Endothelial cell of umbilical vein (primary cell): ENCODE measurements around the gene GNAO1. TPM values are rescaled to one million over a fixed set of nuclear protein-coding genes. Genes with fewer than 3 reads are reported as not detected.

ENCODE experiments used
- BruUV-seq: library from RNA; stranded (reverse); fragments of 400-500 nt; replicated peaks from 2 replicates; lab custom pipeline; 2021; lab: Mats Ljungman, UMichigan
- CTCF ChIA-PET: fragments of 300-600, 350-600 bp; sonication (Branson Sonifier 250); formaldehyde crosslinking; loops from one replicate; lab custom pipeline; 2021; ENCODE audit warnings: antibody characterized with exemption, inconsistent platforms; lab: Charles Lee
- POLR2A ChIA-PET: fragments of 300-600, 350-600 bp; sonication (Branson Sonifier 250); formaldehyde crosslinking; loops from one replicate; lab custom pipeline; 2021; ENCODE audit warnings: antibody characterized with exemption, inconsistent platforms; lab: Charles Lee
- DNase-seq: peaks from one replicate; pipeline ENCODE4 v3.0.0-alpha.2; 2011; ENCODE audit warnings: low read depth, low spot score
- FAIRE-seq: peaks from 2 replicates; lab custom pipeline; 2011; peaks lifted over from hg19 to GRCh38; lab: Jason Lieb, UNC
- H2AFZ ChIP-seq: 2 replicates; pipeline ENCODE4 v1.6.0; 2012; ENCODE audit warnings: low read depth, low read length, control low read depth, inconsistent platforms
- H3K27ac ChIP-seq: 2 replicates; pipeline ENCODE4 v1.5.1; 2011; ENCODE audit warnings: low read depth, mild to moderate bottlenecking, control low read depth, low read length, moderate library complexity; ENCODE audit not compliant: insufficient read depth
- H3K27me3 ChIP-seq, 2 experiments: 2 replicates each; pipeline versions ENCODE4 v1.6.0 to v1.6.1; 2011; ENCODE audit warnings: low read length in 2 of 2, mixed read lengths in 1 of 2; ENCODE audit not compliant: control insufficient read depth in 2 of 2, insufficient read depth in 2 of 2
- H3K36me3 ChIP-seq, 2 experiments: 2 replicates in 1 of 2; 3 replicates in 1 of 2; pipeline ENCODE4 v1.5.1; 2011; ENCODE audit warnings: low read length in 2 of 2, mild to moderate bottlenecking in 1 of 2, moderate library complexity in 1 of 2; ENCODE audit not compliant: control insufficient read depth in 2 of 2, insufficient read depth in 2 of 2; ENCODE audit errors: extremely low read depth in 1 of 2
- H3K4me1 ChIP-seq: 3 replicates; pipeline ENCODE4 v1.5.1; 2011; ENCODE audit warnings: mild to moderate bottlenecking, low read length; ENCODE audit not compliant: control insufficient read depth, insufficient read depth; ENCODE audit errors: extremely low read depth
- H3K4me2 ChIP-seq: 2 replicates; pipeline ENCODE4 v1.6.1; 2011; ENCODE audit warnings: low read length, control low read depth, mixed read lengths; ENCODE audit not compliant: insufficient read depth
- H3K4me3 ChIP-seq, 3 experiments: fragments of 200-600 bp in 1 of 3; sonication (generic), shearing (Covaris generic) in 1 of 3; replicated peaks in 1 of 3; 2 replicates each; pipeline ENCODE4 v1.5.1; 2011 to 2016; ENCODE audit warnings: control low read depth in 3 of 3, low read length in 3 of 3, mild to moderate bottlenecking in 2 of 3, inconsistent platforms in 1 of 3, low read depth in 1 of 3, moderate library complexity in 1 of 3; ENCODE audit not compliant: insufficient read depth in 1 of 3
- H3K79me2 ChIP-seq: 2 replicates; pipeline ENCODE4 v1.6.0; 2012; ENCODE audit warnings: low read length, inconsistent platforms; ENCODE audit not compliant: control insufficient read depth, insufficient read depth
- H3K9ac ChIP-seq: replicated peaks from 2 replicates; pipeline ENCODE3; 2011; ENCODE audit warnings: low read length, control low read depth; ENCODE audit not compliant: insufficient read depth; ENCODE audit errors: extremely low read depth
- H3K9me1 ChIP-seq: replicated peaks from 3 replicates; pipeline ENCODE4 v1.6.0; 2011; ENCODE audit warnings: mild to moderate bottlenecking, low read length; ENCODE audit not compliant: control insufficient read depth, insufficient read depth; ENCODE audit errors: extremely low read depth
- H3K9me3 ChIP-seq: replicated peaks from 2 replicates; pipeline ENCODE4 v1.5.1; 2012; ENCODE audit warnings: low read length, inconsistent platforms; ENCODE audit not compliant: control insufficient read depth, insufficient read depth
- H4K20me1 ChIP-seq: replicated peaks from 2 replicates; pipeline ENCODE3; 2011; ENCODE audit warnings: mild to moderate bottlenecking, low read length; ENCODE audit not compliant: control insufficient read depth, insufficient read depth; ENCODE audit errors: extremely low read depth
- EZH2 ChIP-seq: IDR thresholded peaks from 2 replicates; pipeline ENCODE4 v1.6.1; 2012; ENCODE audit warnings: borderline replicate concordance, low read depth, mild to moderate bottlenecking, moderate library complexity, low read length, inconsistent platforms; ENCODE audit not compliant: severe bottlenecking
- FOS ChIP-seq: IDR thresholded peaks from 2 replicates; pipeline ENCODE4 v1.6.1; 2011; ENCODE audit warnings: mild to moderate bottlenecking, low read length, moderate library complexity, borderline replicate concordance; ENCODE audit not compliant: insufficient read depth
- GATA2 ChIP-seq: IDR thresholded peaks from 2 replicates; pipeline ENCODE4 v1.7.0; 2011; ENCODE audit warnings: low read depth, mild to moderate bottlenecking, moderate library complexity, mixed read lengths, low read length; ENCODE audit not compliant: insufficient read length, insufficient read depth
- JUN ChIP-seq: IDR thresholded peaks from 2 replicates; pipeline ENCODE4 v1.6.1; 2011; ENCODE audit warnings: borderline replicate concordance, low read depth; ENCODE audit not compliant: insufficient read length, insufficient read depth
- MYC ChIP-seq: IDR thresholded peaks from one replicate; pipeline ENCODE4 v1.6.1; 2011; ENCODE audit warnings: mild to moderate bottlenecking, low read depth, low read length
- POLR2A ChIP-seq: IDR thresholded peaks from 2 replicates; pipeline ENCODE4 v1.6.1; 2012; ENCODE audit warnings: low read depth, mild to moderate bottlenecking, control low read depth, low read length
- POLR2AphosphoS5 ChIP-seq: IDR thresholded peaks from 2 replicates; pipeline ENCODE4 v1.6.1; 2012; ENCODE audit warnings: low read depth, mild to moderate bottlenecking, control low read depth, low read length, moderate library complexity; ENCODE audit not compliant: insufficient read depth
- dilution Hi-C: fragments of 300-500 bp; cut with MboI; formaldehyde crosslinking; loops from one replicate; pipeline ENCODE4 v1.15.0; 2019; ENCODE audit warnings: low sequenced_read_pairs; ENCODE audit not compliant: extremely low pct_ligation_motif_present
- intact Hi-C: fragments of 100-400 bp; cut with micrococcal nuclease; formaldehyde crosslinking; loops from one replicate; pipeline ENCODE4 v1.10.0; 2022
- polyA plus RNA-seq, 4 experiments: library from polyadenylated mRNA; depleted of rRNA in 3 of 4; stranded (reverse) in 3 of 4; unstranded in 1 of 4; fragments of >200 nt; gene quantifications; 2 replicates each; pipeline versions ENCODE4 v1.2.1 to v1.2.3, GENCODE V29; 2011 to 2012; ENCODE audit warnings: missing spikeins in 1 of 4
- total RNA-seq: library from RNA; stranded (reverse); gene quantifications from 2 replicates; pipeline ENCODE4 v1.2.3, GENCODE V29; 2021
- TF ChIP-seq, protein P1 (sequence below), 2 donors: IDR thresholded peaks; 1 replicate in 1 of 2; 2 replicates in 1 of 2; pipeline ENCODE4 v1.5.1; 2011; ENCODE audit warnings: low read length in 2 of 2, mild to moderate bottlenecking in 2 of 2, moderate library complexity in 2 of 2, control low read depth in 1 of 2, inconsistent platforms in 1 of 2, low read depth in 1 of 2; ENCODE audit not compliant: insufficient read depth in 1 of 2; ENCODE audit errors: extremely low read depth in 1 of 2
- TF ChIP-seq, protein P2 (sequence below): IDR thresholded peaks from 2 replicates; pipeline ENCODE4 v1.6.1; 2011; ENCODE audit not compliant: insufficient read depth, insufficient read length

Gene GNAO1
- total and polyA plus RNA-seq, 2 donors (not counting 3 experiments of a cell fraction or from before 2014, with no cell fraction given) = not detected

DNA sequence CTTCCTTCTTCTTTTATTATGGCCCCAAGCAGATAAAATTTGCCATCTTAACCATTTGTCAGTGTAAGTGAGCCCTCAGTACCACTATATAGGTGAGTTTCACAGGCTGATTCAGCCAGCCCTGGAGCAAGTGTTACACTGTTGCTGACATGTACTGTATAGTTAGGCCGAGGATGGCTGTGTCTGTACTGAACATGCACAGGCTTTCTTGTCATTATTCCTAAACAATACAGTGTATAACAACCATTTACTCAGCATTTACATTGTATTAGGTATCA lies 180.3 kb downstream of the GNAO1 start:
- Histone ChIP-seq H2AFZ (no peak overlapping the region), H3K79me2 (no peaks in the 10 kb centered on the region), H3K27me3 (no peaks in the 10 kb centered on the region), H3K4me2 (no peak overlapping the region), H3K9ac (no peak overlapping the region), H3K9me3 (no peaks in the 10 kb centered on the region), H3K36me3 (no peaks in the 10 kb centered on the region), H4K20me1 (peaks cover 11% of the 10 kb centered on the region), H3K4me1 (peaks cover 16% of the 10 kb centered on the region), H3K9me1 (no peaks in the 10 kb centered on the region), H3K4me3 (no peak overlapping the region), H3K27ac (no peak overlapping the region)
- ChIA-PET POLR2A (no interaction called here), CTCF (interaction anchor here (1.3 to 3.2 kb wide), 3 partner anchors 11 to 15 kb away, joined by 5 to 11 read pairs (median 9); no protein-coding TSS in a partner anchor)
- dilution Hi-C loops (no loop called here), intact Hi-C loops (no loop called here)
- no TSS peak for BruUV-seq
- FAIRE-seq (no peak), DNase-seq (no peak)
- TF ChIP-seq POLR2A (no peak), POLR2AphosphoS5 (no peak), FOS (no peak), JUN (no peak), MYC (no peak), GATA2 (no peak), EZH2 (no peak)
- TF ChIP-seq, protein P1, sequence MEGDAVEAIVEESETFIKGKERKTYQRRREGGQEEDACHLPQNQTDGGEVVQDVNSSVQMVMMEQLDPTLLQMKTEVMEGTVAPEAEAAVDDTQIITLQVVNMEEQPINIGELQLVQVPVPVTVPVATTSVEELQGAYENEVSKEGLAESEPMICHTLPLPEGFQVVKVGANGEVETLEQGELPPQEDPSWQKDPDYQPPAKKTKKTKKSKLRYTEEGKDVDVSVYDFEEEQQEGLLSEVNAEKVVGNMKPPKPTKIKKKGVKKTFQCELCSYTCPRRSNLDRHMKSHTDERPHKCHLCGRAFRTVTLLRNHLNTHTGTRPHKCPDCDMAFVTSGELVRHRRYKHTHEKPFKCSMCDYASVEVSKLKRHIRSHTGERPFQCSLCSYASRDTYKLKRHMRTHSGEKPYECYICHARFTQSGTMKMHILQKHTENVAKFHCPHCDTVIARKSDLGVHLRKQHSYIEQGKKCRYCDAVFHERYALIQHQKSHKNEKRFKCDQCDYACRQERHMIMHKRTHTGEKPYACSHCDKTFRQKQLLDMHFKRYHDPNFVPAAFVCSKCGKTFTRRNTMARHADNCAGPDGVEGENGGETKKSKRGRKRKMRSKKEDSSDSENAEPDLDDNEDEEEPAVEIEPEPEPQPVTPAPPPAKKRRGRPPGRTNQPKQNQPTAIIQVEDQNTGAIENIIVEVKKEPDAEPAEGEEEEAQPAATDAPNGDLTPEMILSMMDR (IDR thresholded peaks at IDR 0.05; ENCODE audit: extremely low read depth in 1 of 2, insufficient read depth in 1 of 2, low read depth in 1 of 2, low read length in 2 of 2) = no peak
- TF ChIP-seq, protein P2, sequence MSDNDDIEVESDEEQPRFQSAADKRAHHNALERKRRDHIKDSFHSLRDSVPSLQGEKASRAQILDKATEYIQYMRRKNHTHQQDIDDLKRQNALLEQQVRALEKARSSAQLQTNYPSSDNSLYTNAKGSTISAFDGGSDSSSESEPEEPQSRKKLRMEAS = no peak
